SK-N-SH treated with all-trans-retinoic acid at 6 μM for 48 hours (cell line): ENCODE data around the gene PSMB11.
A peak's percentile ranks its signal among the peaks of the same experiment; 100 is the strongest.

Experiments
- ESRRG ChIP-seq: fragments of 250-450 bp; sonication (Bioruptor Pico); IDR thresholded peaks from 2 replicates; pipeline ENCODE4 v1.6.1; 2021; ENCODE audit warnings: mild to moderate bottlenecking
- TCF4 ChIP-seq: fragments of 250-450 bp; sonication (Bioruptor Pico); IDR thresholded peaks from 2 replicates; pipeline ENCODE4 v1.8.0; 2021; ENCODE audit warnings: mild to moderate bottlenecking, moderate library complexity, borderline replicate concordance
- ZFP3 ChIP-seq: fragments of 250-450 bp; sonication (Bioruptor Pico); IDR thresholded peaks from 2 replicates; pipeline ENCODE4 v1.5.0; 2020; ENCODE audit warnings: mild to moderate bottlenecking, moderate library complexity
- TF ChIP-seq, protein P1 (sequence below): fragments of 250-450 bp; sonication (Bioruptor Pico); IDR thresholded peaks from 2 replicates; pipeline ENCODE4 v1.5.1; 2020; ENCODE audit warnings: low read depth, mild to moderate bottlenecking, moderate library complexity
- TF ChIP-seq, protein P2 (sequence below): fragments of 250-450 bp; sonication (Bioruptor Pico); IDR thresholded peaks from 2 replicates; pipeline ENCODE4 v1.5.1; 2021; ENCODE audit warnings: mild to moderate bottlenecking, moderate library complexity
- TF ChIP-seq, protein P3 (sequence below): fragments of 250-450 bp; sonication (Bioruptor Pico); IDR thresholded peaks from 2 replicates; pipeline ENCODE4 v1.8.0; 2020; ENCODE audit warnings: mild to moderate bottlenecking, moderate library complexity, borderline replicate concordance

DNA sequence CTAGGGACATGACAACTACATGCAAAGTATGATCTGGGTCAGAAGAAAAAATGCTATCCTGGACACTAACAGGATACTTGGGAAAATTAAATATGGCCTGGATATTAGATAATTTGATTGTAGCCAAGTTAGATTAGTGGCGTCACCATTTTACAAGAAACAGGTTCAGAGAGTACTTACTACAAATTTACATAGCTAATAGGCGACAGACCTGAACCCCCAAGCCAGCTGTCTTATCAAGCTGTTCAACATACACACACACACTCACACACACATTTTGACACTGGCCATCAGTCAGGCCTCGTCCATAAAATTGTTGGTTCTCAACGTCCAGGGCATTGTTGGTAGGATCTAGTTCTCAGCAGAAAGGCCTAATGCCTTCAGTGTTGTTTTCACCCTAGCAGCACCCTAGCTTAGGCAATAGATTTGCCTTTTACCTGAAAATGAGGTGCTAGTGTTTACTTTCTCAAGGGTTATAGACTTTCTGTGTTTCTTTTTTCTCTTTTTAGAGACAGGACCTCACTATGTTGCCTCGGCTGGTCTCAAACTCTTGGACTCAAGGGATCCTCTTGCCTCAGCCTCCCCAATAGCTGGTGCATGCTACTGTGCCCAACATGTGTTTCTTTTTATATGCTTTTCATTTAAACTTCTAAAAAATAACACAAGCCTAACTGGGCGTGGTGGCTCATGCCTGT is 28.8 kb upstream of the PSMB11 start:
- TF ChIP-seq, protein P1, sequence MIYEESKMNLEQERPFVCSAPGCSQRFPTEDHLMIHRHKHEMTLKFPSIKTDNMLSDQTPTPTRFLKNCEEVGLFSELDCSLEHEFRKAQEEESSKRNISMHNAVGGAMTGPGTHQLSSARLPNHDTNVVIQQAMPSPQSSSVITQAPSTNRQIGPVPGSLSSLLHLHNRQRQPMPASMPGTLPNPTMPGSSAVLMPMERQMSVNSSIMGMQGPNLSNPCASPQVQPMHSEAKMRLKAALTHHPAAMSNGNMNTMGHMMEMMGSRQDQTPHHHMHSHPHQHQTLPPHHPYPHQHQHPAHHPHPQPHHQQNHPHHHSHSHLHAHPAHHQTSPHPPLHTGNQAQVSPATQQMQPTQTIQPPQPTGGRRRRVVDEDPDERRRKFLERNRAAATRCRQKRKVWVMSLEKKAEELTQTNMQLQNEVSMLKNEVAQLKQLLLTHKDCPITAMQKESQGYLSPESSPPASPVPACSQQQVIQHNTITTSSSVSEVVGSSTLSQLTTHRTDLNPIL (CRISPR knock-in tag) = no peak
- TF ChIP-seq ESRRG = no peak
- TF ChIP-seq, protein P2, sequence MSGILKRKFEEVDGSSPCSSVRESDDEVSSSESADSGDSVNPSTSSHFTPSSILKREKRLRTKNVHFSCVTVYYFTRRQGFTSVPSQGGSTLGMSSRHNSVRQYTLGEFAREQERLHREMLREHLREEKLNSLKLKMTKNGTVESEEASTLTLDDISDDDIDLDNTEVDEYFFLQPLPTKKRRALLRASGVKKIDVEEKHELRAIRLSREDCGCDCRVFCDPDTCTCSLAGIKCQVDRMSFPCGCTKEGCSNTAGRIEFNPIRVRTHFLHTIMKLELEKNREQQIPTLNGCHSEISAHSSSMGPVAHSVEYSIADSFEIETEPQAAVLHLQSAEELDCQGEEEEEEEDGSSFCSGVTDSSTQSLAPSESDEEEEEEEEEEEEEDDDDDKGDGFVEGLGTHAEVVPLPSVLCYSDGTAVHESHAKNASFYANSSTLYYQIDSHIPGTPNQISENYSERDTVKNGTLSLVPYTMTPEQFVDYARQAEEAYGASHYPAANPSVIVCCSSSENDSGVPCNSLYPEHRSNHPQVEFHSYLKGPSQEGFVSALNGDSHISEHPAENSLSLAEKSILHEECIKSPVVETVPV = no peak
- no peak for TF ChIP-seq ZFP3 (CRISPR knock-in tag)
- TF ChIP-seq, protein P3, sequence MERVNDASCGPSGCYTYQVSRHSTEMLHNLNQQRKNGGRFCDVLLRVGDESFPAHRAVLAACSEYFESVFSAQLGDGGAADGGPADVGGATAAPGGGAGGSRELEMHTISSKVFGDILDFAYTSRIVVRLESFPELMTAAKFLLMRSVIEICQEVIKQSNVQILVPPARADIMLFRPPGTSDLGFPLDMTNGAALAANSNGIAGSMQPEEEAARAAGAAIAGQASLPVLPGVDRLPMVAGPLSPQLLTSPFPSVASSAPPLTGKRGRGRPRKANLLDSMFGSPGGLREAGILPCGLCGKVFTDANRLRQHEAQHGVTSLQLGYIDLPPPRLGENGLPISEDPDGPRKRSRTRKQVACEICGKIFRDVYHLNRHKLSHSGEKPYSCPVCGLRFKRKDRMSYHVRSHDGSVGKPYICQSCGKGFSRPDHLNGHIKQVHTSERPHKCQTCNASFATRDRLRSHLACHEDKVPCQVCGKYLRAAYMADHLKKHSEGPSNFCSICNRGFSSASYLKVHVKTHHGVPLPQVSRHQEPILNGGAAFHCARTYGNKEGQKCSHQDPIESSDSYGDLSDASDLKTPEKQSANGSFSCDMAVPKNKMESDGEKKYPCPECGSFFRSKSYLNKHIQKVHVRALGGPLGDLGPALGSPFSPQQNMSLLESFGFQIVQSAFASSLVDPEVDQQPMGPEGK (CRISPR knock-in tag) = no peak
- peak; percentile 79; the same call in 1 of the 2 replicates for TF ChIP-seq TCF4 (CRISPR knock-in tag)
